ENCODE measurements around the gene NMBR.
A peak's percentile ranks its signal among the peaks of the same experiment; 100 is the strongest.
"Not testable (repeated sequence)": the region's sequence is repeated elsewhere in the genome, so short reads cannot be mapped to it uniquely, and the experiment has no call there.

NMBR gene

DNA sequence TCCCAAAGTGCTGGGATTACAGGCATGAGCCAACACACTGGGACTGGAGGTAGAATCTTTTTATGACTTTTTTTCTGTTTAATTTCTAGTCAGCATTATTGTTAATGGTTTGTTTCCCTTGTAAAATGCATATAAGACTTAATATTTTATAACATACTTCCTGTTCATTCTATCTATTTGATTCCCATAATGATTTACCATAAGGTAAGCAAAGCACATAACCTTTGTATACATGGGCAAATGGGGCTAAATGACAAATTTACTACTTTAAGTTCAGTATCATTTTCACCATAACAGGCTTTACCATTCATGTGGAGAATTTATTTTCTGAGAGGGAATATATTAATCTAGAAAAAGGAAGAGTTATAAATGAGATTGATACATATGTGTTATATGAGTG is 24.4 kb upstream of the NMBR start:
- H3K27ac ChIP-seq: peak overlapping the region; percentile 33; the same call in 1 of the 2 replicates
- TF ChIP-seq, protein P1, sequence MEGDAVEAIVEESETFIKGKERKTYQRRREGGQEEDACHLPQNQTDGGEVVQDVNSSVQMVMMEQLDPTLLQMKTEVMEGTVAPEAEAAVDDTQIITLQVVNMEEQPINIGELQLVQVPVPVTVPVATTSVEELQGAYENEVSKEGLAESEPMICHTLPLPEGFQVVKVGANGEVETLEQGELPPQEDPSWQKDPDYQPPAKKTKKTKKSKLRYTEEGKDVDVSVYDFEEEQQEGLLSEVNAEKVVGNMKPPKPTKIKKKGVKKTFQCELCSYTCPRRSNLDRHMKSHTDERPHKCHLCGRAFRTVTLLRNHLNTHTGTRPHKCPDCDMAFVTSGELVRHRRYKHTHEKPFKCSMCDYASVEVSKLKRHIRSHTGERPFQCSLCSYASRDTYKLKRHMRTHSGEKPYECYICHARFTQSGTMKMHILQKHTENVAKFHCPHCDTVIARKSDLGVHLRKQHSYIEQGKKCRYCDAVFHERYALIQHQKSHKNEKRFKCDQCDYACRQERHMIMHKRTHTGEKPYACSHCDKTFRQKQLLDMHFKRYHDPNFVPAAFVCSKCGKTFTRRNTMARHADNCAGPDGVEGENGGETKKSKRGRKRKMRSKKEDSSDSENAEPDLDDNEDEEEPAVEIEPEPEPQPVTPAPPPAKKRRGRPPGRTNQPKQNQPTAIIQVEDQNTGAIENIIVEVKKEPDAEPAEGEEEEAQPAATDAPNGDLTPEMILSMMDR (conservative IDR thresholded peaks at IDR 0.05): no peak

DNA sequence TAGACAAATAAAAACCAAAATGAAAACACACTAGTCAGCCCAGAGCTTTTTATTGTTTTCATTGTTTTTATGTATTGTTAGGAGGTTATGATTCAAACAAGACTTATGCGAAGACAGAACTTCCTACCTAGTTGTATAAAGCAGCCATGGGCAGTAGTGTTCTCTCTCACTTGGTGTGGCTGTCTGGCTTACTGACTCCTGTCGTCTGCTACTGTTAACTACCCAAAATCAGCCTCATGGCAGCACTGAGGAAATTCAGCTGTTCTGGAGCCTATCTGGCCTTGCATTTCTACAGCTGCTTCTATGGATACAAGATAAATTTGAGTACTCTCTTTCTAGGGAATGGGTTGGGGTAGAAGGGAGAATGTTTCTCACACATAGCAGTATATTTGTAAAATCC is 20.6 kb upstream of the NMBR start:
- TF ChIP-seq, protein P1 (conservative IDR thresholded peaks at IDR 0.05): no peak
- no peak overlapping the region for H3K27ac ChIP-seq

DNA sequence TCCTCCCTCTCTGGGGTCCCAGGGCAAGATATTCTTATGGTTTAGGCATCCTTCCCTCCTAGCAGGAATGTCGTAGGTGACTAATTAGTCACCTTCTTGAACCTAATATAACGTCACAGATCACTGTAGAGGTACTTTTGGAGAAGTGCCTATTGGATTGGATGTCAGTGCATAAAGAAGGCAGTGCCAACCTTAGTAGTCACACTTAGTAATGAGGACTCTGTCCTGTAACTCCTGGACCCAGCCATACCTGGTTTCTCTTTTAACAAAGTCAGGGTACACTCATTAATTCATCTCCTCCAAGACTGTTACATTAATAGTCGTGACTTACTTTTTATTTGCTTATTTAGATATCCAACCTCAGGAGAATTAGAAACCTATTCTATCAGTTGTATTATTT is 20.1 kb upstream of the NMBR start:
- no peak overlapping the region for H3K27ac ChIP-seq
- TF ChIP-seq, protein P1 (conservative IDR thresholded peaks at IDR 0.05): no peak

DNA sequence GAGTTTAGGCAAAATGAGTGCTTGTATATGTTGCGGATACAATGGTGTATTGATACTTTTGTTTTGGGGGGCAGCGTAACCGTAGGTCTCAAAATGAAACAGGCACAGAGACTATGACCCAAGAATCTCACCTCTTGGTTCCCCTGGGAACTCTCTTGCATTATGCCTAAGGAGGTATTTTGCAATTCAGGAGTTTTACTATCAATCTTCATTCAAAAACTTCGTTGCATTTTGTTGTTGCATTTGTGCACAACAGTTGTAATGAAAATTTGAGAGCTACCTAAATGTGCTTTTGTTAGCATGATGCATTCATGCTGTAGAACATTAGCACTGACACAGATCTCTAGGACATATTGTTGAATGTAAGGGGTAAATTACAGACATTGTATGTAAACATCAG is 18.3 kb upstream of the NMBR start:
- H3K27ac ChIP-seq: no peak overlapping the region
- TF ChIP-seq, protein P1 (conservative IDR thresholded peaks at IDR 0.05): no peak

DNA sequence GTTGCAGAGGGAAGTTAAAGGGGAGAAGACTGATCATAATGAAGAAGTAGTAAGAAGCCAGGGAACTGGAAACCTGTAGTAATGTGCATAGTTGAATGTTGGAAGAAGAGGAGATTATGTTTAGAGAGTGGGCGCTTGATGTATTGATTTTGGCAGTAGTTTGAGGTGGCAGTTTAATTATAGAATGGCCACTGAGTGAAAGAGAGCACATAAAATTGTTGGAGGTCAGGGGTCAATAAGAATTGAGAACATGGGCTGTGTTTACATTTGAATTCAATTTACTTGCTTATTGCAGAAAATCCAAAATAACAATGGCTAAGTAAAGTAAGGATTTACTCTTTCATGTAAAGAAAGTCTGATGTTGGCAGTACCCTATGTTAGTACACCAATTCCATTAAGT is 15.9 kb upstream of the NMBR start:
- TF ChIP-seq, protein P1 (conservative IDR thresholded peaks at IDR 0.05): no peak
- H3K27ac ChIP-seq: peak overlapping the region; percentile 6; the same call in 1 of the 2 replicates

DNA sequence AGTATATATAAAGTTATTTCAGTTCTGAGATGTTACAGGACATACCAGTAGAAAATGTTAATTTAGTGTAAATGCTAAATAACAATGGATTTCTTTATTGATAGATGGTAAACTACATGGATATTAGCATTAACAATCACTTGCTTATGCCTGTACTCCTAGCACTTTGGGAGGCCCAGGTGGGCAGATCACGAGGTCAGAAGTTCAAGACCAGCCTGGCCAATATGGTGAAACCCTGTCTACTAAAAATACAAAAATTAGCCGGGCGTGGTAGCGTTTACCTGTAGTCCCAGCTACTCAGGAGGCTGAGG is 9.8 kb upstream of the NMBR start:
- not testable (repeated sequence) for H3K27ac ChIP-seq
- TF ChIP-seq, protein P1 (conservative IDR thresholded peaks at IDR 0.05): peak; percentile 21; the same call in 1 of the 2 replicates

DNA sequence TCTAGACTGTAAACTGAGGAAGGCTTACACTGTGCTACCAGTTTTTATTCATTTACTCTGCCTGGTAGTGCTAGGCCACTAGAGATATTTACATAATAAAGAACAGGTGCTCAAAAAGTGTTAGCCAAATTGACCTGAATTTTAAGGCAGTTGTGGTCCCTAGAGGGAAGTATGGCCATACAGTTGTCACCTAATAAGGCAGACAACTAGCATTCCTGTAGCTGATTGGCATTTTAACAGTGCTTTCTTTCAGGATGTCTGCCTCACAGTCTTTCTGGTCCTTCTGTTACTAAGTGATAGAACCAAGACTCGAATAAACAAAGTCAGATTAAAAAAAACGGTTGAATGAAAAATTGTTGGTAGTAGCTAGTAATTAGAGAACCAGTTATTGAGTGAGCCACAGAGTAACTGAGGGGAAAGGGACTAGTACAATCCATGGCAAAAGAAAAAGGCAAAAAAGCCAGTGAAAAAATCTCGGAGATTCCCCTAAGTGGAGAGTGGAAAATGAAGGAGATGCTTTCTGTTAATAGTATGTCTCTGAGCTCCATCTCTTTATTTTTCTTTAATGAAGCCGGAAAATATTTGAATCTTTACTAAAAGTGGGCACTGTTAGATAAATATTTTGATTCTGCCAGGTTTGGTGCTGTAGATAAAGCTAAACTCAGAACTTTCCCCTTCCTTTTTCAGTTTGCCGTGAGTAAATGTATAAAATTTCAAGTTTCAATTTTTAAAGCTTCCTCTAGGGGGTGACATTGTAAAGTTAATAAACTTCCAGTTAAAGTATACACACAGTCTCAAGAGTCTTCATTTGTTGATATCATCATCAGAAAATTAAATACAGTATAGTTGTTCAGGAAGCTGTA is 9.2 kb upstream of the NMBR start:
- H3K27ac ChIP-seq: no peak overlapping the region
- TF ChIP-seq, protein P1 (conservative IDR thresholded peaks at IDR 0.05): peak; percentile 64

Measured in VCaP (cell line).